ENCODE results near the gene SLC12A6. TPM values are rescaled to one million over a fixed set of nuclear protein-coding genes. Genes with fewer than 3 reads are reported as not detected.
"Not testable (repeated sequence)": the region's sequence is repeated elsewhere in the genome, so short reads cannot be mapped to it uniquely, and the experiment has no call there.

SLC12A6 gene
- total RNA-seq, 2 experiments from 2014 or later = 19.2 to 20.1 TPM

- peaks cover 15% of the 10 kb centered on the region for H3K36me3 Mint-ChIP-seq
Observed at GRCh38 chr15:34362047-34362773, 24.6 kb upstream of the SLC12A6 start.

DNA sequence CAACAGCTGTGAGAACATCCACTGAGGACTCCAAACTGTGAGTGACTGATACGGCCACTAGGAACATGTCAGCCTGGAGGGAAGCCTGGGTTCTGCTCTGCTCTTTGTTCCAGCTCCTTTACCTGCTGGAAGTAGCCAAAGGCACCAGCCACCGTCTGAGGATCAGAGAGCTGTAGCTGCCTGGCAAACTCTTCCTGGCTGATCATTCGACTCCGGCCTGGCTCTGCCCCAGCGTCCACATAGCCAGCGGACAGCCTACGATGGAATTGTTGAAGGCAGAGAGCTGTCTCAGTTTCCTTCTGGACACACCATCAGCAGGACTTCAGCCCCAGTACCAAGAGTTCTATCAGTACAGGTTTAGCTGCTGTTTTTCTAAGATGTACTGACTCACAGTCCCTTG lies 23.7 kb upstream of the SLC12A6 start:
- Mint-ChIP-seq H3K4me1 (peaks cover 12% of the 10 kb centered on the region), H3K27me3 (no peaks in the 10 kb centered on the region), H3K36me3 (peaks cover 13% of the 10 kb centered on the region), H3K27ac (no peak overlapping the region), H3K9me3 (no peaks in the 10 kb centered on the region), H3K4me3 (no peak overlapping the region)
- no peak for DNase-seq

More at GRCh38 chr15:34362047-34362773, 24.6 kb upstream of the SLC12A6 start:
- Mint-ChIP-seq H3K27ac (no peak overlapping the region), H3K4me3 (no peak overlapping the region), H3K27me3 (no peaks in the 10 kb centered on the region), H3K9me3 (no peaks in the 10 kb centered on the region), H3K4me1 (peaks cover 12% of the 10 kb centered on the region)
- no peak for DNase-seq

DNA sequence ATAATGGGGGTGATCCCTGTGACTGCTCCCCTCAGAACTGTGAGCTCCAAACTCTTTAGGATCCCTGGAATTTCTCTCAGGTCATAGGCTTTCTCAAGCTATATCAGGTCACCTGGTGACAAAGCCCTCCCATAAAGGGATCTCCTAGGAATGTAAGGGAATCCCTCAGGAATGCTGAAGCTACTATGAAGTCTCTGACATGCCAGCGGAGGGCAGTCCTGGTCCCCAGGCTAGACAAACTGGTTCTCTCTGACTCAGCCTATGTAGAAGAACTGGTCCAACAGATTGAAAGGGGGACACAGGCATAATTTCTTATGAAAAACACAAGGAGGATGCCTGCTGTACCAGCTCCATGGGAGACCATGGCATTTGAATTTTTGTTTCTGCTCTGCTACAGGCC lies 22.7 kb upstream of the SLC12A6 start:
- H3K27ac Mint-ChIP-seq = no peak overlapping the region
- H3K36me3 Mint-ChIP-seq = peaks cover 13% of the 10 kb centered on the region
- no peaks in the 10 kb centered on the region for H3K9me3 Mint-ChIP-seq
- no peaks in the 10 kb centered on the region for H3K27me3 Mint-ChIP-seq
- H3K4me1 Mint-ChIP-seq = peaks cover 6% of the 10 kb centered on the region
- no peak overlapping the region for H3K4me3 Mint-ChIP-seq
- no peak for DNase-seq

DNA sequence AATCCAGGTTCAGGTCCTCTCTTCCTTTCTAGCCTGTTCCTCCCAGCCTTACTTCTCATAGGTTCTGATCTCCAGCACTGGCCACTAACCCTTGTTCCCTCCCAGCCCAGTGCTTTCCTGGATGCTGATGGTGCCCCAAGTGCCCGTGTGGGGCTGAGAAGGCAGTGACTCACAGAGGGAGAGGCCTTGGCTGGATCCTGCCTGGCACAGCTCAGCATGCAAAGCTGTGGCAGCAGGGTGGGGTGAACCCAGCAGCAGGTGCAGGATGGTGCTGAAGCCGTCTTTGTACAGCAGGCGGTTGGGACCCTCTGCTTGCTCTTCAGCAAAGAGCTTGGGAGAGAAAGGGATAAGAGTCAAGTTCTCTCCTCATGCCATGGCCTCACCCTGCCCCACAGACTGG lies 21.8 kb upstream of the SLC12A6 start:
- no peak for DNase-seq
- H3K9me3 Mint-ChIP-seq = no peaks in the 10 kb centered on the region
- no peaks in the 10 kb centered on the region for H3K27me3 Mint-ChIP-seq
- H3K4me1 Mint-ChIP-seq = no peaks in the 10 kb centered on the region
- peaks cover 10% of the 10 kb centered on the region for H3K36me3 Mint-ChIP-seq
- no peak overlapping the region for H3K27ac Mint-ChIP-seq
- H3K4me3 Mint-ChIP-seq = no peak overlapping the region

GRCh38 chr15:34358948-34359347 lies 21.4 kb upstream of the SLC12A6 start:
- Mint-ChIP-seq H3K9me3 (no peaks in the 10 kb centered on the region), H3K36me3 (peaks cover 10% of the 10 kb centered on the region), H3K4me1 (no peaks in the 10 kb centered on the region), H3K4me3 (no peak overlapping the region), H3K27me3 (no peaks in the 10 kb centered on the region), H3K27ac (no peak overlapping the region)
- no peak for DNase-seq

DNA sequence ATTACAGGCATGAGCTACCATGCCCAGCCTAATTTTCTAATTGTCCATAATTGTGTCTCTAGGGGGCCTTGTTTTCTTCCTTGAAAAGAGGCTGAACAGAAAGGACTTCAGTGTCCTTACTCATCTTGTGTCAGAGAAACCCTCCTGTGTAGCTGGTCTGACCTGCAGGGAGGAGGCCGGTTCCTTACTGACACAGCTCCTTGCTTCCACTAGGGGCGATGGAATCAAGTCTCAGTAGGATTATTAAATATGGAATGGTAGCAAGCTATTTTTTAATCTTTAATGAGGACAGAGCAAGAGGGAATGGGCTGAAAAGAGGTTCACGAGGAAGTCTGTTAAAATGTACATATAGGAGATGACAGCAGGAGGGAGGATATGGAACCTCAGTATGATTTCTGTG lies 20.8 kb upstream of the SLC12A6 start:
- H3K9me3 Mint-ChIP-seq = no peaks in the 10 kb centered on the region
- H3K4me3 Mint-ChIP-seq = no peak overlapping the region
- no peak overlapping the region for H3K27ac Mint-ChIP-seq
- no peaks in the 10 kb centered on the region for H3K27me3 Mint-ChIP-seq
- peaks cover 10% of the 10 kb centered on the region for H3K36me3 Mint-ChIP-seq
- H3K4me1 Mint-ChIP-seq = no peaks in the 10 kb centered on the region
- DNase-seq = no peak

DNA sequence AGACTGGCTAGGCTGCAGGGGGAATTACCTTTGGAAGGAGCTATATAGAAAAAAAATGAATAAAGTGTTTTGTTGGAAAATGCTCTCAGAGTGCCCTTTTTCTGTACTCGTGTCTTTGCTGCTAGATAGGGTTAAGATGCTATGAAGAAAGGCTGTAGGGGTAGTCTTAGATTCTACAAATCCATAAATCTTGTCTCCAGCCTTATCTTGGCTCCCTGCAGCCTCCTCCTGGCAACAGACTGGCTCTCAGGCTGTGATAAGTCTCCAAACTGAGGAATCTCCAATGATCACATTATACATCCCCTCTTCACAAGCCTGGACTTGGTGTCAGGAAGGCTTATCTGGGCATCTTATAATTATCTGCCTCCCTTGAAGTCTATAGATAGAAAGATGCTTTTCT lies 20.1 kb upstream of the SLC12A6 start:
- no peak overlapping the region for H3K4me3 Mint-ChIP-seq
- peaks cover 5% of the 10 kb centered on the region for H3K36me3 Mint-ChIP-seq
- H3K4me1 Mint-ChIP-seq = no peaks in the 10 kb centered on the region
- H3K27me3 Mint-ChIP-seq = no peaks in the 10 kb centered on the region
- DNase-seq = no peak
- no peak overlapping the region for H3K27ac Mint-ChIP-seq
- no peaks in the 10 kb centered on the region for H3K9me3 Mint-ChIP-seq

DNA sequence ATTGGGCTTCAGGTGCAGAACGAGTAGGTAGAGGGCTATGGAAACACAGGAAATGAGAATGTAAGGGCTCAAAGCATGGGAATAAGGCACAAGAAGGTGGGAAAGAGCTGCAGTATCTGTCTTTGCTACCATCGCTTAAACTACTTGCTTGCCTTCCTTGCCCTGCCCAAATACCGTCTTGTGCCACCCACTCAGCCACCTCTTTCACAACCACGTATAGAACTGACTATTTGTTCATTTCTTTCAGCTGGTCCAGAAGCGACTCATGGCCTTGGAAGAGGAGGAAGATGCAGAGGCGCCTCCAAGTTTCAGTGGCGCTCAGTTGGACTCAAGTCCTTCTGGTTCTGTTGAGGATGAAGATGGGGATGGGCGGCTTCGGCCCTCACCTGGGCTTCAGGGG lies 17.7 kb upstream of the SLC12A6 start:
- H3K36me3 Mint-ChIP-seq = peaks cover 3% of the 10 kb centered on the region
- DNase-seq = no peak
- no peaks in the 10 kb centered on the region for H3K4me1 Mint-ChIP-seq
- H3K27me3 Mint-ChIP-seq = no peaks in the 10 kb centered on the region
- no peak overlapping the region for H3K27ac Mint-ChIP-seq
- no peak overlapping the region for H3K4me3 Mint-ChIP-seq
- H3K9me3 Mint-ChIP-seq = no peaks in the 10 kb centered on the region

DNA sequence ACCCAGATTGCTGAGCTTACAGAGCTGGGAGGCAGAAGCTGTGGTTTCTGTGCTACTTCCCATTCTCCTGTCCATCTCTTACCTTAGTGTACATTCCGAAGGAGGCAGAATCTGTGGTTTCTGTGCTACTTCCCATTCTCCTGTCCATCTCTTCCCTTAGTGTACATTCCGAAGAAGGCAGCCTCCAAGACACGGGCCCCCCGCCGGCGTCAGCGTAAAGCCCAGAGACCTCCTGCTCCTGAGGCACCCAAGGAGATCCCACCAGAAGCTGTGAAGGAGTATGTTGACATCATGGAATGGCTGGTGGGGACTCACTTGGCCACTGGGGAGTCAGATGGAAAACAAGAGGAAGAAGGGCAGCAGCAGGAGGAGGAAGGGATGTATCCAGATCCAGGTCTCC lies 16.7 kb upstream of the SLC12A6 start:
- no peak for DNase-seq
- no peak overlapping the region for H3K4me3 Mint-ChIP-seq
- H3K9me3 Mint-ChIP-seq = no peaks in the 10 kb centered on the region
- no peaks in the 10 kb centered on the region for H3K27me3 Mint-ChIP-seq
- H3K27ac Mint-ChIP-seq = no peak overlapping the region
- H3K36me3 Mint-ChIP-seq = peaks cover 3% of the 10 kb centered on the region
- H3K4me1 Mint-ChIP-seq = no peaks in the 10 kb centered on the region

DNA sequence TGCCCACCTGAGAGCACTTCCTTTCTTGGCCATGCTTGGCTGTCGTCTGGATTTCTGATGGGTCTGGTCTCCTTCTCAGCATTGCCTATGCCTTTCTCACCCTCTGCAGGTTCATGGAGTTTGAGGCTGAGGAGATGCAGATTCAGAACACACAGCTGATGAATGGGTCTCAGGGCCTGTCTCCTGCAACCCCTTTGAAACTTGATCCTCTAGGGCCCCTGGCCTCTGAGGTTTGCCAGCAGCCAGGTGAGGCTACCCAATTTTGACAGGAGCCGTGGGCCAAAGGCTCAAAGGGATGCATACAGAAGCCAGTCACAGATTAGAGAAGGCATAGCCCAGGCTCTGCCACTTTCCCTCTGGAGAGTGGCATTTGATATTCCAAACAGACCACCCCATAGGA lies 16.0 kb upstream of the SLC12A6 start:
- Mint-ChIP-seq H3K36me3 (peaks cover 3% of the 10 kb centered on the region), H3K4me3 (no peak overlapping the region), H3K27ac (no peak overlapping the region), H3K27me3 (no peaks in the 10 kb centered on the region), H3K4me1 (no peaks in the 10 kb centered on the region), H3K9me3 (no peaks in the 10 kb centered on the region)
- DNase-seq = no peak

- not testable (repeated sequence) for H3K4me1 Mint-ChIP-seq, DNase-seq, H3K27ac Mint-ChIP-seq
Observed at GRCh38 chr15:34352996-34353395, 15.4 kb upstream of the SLC12A6 start.

GRCh38 chr15:34349769-34350168 lies 12.2 kb upstream of the SLC12A6 start:
- Mint-ChIP-seq H3K27ac (no peak overlapping the region), H3K4me3 (no peak overlapping the region), H3K27me3 (no peaks in the 10 kb centered on the region), H3K9me3 (no peaks in the 10 kb centered on the region), H3K36me3 (peaks cover 3% of the 10 kb centered on the region), H3K4me1 (no peaks in the 10 kb centered on the region)
- DNase-seq = no peak

More at GRCh38 chr15:34352996-34353395, 15.4 kb upstream of the SLC12A6 start:
- H3K9me3 Mint-ChIP-seq, H3K4me3 Mint-ChIP-seq, H3K27me3 Mint-ChIP-seq, H3K36me3 Mint-ChIP-seq: not testable (repeated sequence)

DNA sequence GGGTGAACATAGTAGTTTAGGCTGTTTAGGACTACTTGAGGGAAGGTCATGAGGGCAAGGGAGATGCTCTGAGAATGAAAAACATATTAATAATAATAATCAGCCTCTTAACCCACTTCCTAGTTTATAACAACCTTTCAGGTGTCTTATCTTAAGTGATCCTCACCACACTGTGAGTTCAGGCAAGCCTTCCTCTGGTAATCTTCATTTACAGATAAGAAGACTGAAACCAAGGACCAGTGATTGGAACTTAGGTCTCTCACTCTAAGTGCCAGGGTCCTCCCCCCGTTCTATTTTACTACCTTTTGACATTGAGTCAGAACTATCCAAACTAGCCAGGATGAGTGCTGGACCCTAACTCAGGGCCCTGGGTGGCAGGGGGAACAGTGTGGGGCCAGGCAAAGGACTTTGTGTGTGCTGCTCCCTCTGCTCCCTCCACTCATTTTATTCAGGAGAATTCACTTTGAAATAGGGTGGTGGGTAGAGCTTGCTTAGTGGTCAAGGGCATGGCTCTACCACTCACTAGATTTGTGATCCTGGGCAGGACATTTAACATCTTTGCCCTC lies 11.2 kb upstream of the SLC12A6 start:
- H3K27ac Mint-ChIP-seq = no peak overlapping the region
- H3K36me3 Mint-ChIP-seq = peaks cover 3% of the 10 kb centered on the region
- no peaks in the 10 kb centered on the region for H3K27me3 Mint-ChIP-seq
- H3K4me3 Mint-ChIP-seq = no peak overlapping the region
- no peaks in the 10 kb centered on the region for H3K9me3 Mint-ChIP-seq
- H3K4me1 Mint-ChIP-seq = no peaks in the 10 kb centered on the region
- DNase-seq = no peak

DNA sequence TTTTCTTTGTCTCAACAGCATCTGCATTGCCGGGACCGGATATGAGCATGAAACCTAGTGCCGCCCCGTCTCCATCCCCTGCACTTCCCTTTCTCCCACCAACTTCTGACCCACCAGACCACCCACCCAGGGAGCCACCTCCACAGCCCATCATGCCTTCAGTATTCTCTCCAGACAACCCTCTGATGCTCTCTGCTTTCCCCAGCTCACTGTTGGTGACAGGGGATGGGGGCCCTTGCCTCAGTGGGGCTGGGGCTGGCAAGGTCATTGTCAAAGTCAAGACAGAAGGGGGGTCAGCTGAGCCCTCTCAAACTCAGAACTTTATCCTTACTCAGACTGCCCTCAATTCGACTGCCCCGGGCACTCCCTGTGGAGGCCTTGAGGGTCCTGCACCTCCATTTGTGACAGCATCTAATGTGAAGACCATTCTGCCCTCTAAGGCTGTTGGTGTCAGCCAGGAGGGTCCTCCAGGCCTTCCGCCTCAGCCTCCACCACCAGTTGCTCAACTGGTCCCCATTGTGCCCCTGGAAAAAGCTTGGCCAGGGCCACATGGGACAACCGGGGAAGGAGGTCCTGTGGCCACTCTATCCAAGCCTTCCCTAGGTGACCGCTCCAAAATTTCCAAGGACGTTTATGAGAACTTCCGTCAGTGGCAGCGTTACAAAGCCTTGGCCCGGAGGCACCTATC lies 10.5 kb upstream of the SLC12A6 start:
- Mint-ChIP-seq H3K4me3 (no peak overlapping the region), H3K27ac (no peak overlapping the region), H3K4me1 (no peaks in the 10 kb centered on the region), H3K9me3 (no peaks in the 10 kb centered on the region), H3K36me3 (peaks cover 3% of the 10 kb centered on the region), H3K27me3 (no peaks in the 10 kb centered on the region)
- no peak for DNase-seq

DNA sequence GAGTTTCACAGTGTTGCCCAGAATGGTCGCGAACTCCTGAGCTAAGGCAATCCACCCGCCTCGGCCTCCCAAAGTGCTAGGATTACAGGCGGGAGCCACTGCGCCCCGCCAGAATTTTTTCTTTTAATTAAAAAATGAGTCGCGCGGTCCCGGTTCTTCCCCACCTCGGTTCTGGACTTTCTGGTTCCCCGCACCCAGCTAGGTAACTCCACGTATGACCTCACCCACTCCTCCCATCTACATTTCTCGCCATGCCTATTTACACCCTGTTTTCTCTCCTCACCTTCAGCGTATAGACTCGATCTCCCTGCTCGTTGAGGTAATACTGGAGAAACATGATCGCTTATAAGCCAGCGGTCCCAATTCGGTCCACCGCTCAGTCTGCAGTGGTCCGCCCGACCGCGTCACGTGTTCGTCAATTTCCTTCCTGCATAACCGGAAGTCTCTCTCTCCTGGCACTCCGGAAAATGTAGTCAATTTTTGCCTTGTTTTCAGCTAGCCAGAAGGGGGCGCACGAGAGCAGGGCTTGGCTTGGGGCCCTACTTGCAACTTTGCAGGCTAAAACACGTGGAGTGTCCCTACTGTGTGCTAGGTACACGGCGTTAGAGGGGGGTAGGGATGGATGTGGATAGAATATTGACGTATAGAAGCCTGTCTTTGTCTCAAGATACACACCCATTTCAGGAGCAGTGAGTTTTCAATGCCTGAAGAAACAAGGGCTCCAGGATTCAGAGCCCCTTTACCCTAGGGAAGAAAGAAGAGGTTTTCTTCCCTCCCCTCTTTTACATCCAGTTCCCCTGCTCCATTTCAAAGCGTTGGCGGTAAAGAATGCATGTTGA lies 5.4 kb upstream of the SLC12A6 start, which contains the start of the genes NOP10 and NUTM1:
TSS of gene NOP10 (minus strand) at position 400 of the 839 bp plus-strand sequence. CDS start at position 337, 63 bp downstream.
TSS of gene NUTM1 (plus strand) at position 579 of the 839 bp plus-strand sequence. CDS start 382 bp downstream, outside the sequence.
- Mint-ChIP-seq H3K27ac (no peak within 1 kb of the TSS), H3K9me3 (no peaks in the 10 kb centered on the region), H3K4me1 (peaks cover 23% of the 10 kb centered on the region), H3K27me3 (no peaks in the 10 kb centered on the region), H3K4me3 (no peak within 1 kb of the TSS), H3K36me3 (peaks cover 26% of the 10 kb centered on the region)
- peak; percentile 93 for DNase-seq
